Lower leg skin (tissue), 4 donors: ENCODE results near the gene VPS25. TPM values are rescaled to one million over a fixed set of nuclear protein-coding genes. Genes with fewer than 3 reads are reported as not detected.

Source experiments
- DNase-seq, 2 donors: peaks; one replicate each; pipeline ENCODE4 v3.0.0-alpha.2; 2019; ENCODE audit warnings: low spot score in 2 of 2
- H3K4me3 ChIP-seq: fragments of 200-600 bp; sonication (generic); 2 replicates; pipeline ENCODE4 v1.5.1; 2017; ENCODE audit warnings: mild to moderate bottlenecking, low read depth; ENCODE audit not compliant: poor library complexity, severe bottlenecking
- POLR2A ChIP-seq, 2 donors: fragments of 450-650 bp; IDR thresholded peaks; one replicate each; pipeline ENCODE4 v1.6.1; 2016 to 2017; ENCODE audit warnings: antibody characterized with exemption in 2 of 2, mild to moderate bottlenecking in 1 of 2, moderate library complexity in 1 of 2
- WGBS, 2 donors: methylation state at CpG; one replicate each; pipeline ENCODE4 v1.1.5; 2018; 5-methylcytosine and 5-hydroxymethylcytosine counted together
- intact Hi-C: fragments of 100-400 bp; cut with DNase I; formaldehyde crosslinking; loops from one replicate; pipeline ENCODE4 v1.15.0; 2023; ENCODE audit warnings: low total_unique reads
- microRNA-seq, 2 donors: library from miRNA; unstranded; fragments of <30 nt; microRNA quantifications; one replicate each; pipeline ENCODE4, GENCODE V29; 2016; ENCODE audit warnings: borderline replicate concordance in 2 of 2, borderline number of aligned reads in 1 of 2
- total RNA-seq, 4 donors: library from RNA; depleted of rRNA; stranded (reverse); fragments of >200 nt; gene quantifications; one replicate each; pipeline ENCODE4 v1.1.0, GENCODE V29; 2016
- TF ChIP-seq, protein P1 (sequence below), 3 donors: fragments of 450-650 bp; IDR thresholded peaks; one replicate each; pipeline ENCODE4 v1.5.1; 2016; ENCODE audit warnings: antibody characterized with exemption in 3 of 3, mild to moderate bottlenecking in 3 of 3, moderate library complexity in 2 of 3

The VPS25 gene
- total RNA-seq, 4 donors from 2014 or later, result 39.2 to 79.8 (median 61.0) TPM

DNA sequence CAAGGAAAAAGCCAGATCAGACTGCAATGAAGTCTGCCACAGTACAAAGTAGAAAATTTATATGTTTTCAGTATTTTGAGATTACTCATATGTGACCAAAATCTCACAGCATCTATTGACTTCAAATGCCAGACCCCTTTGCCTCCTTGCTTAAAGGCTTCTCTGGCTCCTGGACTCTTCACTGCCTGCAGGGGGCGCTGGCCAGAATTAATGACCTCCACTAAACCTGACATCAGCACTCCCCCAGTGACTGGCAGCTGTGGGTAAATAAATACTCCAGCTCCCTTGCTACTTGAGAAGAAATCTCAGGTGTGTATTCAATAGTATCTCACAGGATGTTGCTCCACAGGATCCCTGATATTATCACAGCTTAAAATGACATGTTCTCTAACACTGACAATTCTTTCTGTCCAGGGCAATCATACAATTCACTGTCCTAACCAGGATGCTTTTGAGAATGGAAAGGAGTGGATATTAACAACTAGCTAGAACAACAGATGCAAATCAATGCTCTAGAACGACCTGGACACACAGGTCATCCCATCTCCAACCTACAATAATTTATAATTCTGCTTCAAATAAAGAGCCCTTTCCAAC lies 46.8 kb downstream of the VPS25 start:
- 19 to 24% methylated on average over 2 of the region's 2 CpGs for WGBS, 2 donors
- DNase-seq, result no peak
- TF ChIP-seq, protein P1, sequence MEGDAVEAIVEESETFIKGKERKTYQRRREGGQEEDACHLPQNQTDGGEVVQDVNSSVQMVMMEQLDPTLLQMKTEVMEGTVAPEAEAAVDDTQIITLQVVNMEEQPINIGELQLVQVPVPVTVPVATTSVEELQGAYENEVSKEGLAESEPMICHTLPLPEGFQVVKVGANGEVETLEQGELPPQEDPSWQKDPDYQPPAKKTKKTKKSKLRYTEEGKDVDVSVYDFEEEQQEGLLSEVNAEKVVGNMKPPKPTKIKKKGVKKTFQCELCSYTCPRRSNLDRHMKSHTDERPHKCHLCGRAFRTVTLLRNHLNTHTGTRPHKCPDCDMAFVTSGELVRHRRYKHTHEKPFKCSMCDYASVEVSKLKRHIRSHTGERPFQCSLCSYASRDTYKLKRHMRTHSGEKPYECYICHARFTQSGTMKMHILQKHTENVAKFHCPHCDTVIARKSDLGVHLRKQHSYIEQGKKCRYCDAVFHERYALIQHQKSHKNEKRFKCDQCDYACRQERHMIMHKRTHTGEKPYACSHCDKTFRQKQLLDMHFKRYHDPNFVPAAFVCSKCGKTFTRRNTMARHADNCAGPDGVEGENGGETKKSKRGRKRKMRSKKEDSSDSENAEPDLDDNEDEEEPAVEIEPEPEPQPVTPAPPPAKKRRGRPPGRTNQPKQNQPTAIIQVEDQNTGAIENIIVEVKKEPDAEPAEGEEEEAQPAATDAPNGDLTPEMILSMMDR (IDR thresholded peaks at IDR 0.05), result no peak
- TF ChIP-seq POLR2A (IDR thresholded peaks at IDR 0.05), result no peak
- intact Hi-C loops, result loop anchor here (5.0 to 10.0 kb wide), 2 partner anchors 95 to 823 kb away; no protein-coding TSS in a partner anchor
- no peak overlapping the region for H3K4me3 ChIP-seq

DNA sequence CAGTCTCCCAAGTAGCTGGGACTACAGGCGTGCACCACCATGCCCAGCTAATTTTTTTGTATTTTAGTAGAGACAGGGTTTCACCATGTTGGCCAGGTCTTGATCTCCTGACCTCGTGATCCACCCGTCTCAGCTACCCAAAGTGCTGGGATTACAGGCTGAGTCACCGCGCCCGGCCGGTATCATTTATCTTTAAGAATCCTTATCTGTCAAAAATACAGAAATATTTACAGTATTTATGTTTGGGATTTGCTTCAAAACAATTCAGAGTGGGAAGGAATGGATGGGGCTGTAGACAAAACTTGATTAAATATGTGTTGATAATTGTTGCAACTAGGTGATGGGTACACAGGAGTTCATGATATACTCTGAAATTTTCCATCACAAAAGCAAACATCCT lies 47.9 kb downstream of the VPS25 start:
- no peak for DNase-seq
- intact Hi-C loops, result loop anchor here (10.0 kb wide), 1 partner anchor 96 kb away; no protein-coding TSS in a partner anchor
- TF ChIP-seq, protein P1 (IDR thresholded peaks at IDR 0.05), result no peak
- TF ChIP-seq POLR2A (IDR thresholded peaks at IDR 0.05), result no peak
- no peak overlapping the region for H3K4me3 ChIP-seq
- WGBS, 2 donors, result 90 to 95% methylated on average over 7 of the region's 7 CpGs

DNA sequence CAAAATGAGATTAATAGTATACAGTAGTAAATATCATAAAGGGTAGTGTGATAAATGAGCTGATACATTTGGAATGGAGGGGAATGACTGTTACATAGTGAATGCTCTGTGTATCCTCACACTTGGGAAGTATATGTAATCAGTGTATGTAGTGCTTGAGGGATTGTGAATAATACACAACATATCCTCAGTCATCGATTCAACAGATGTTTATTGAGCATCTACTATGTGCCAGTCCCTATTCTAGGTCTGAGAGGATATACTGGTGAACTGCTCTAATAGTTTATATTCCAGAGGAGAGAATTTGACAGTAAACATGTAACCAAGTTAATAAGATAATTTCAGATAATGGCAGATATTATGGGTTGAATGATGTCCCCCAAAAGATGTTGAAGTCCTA lies 54.2 kb downstream of the VPS25 start:
- DNase-seq, result no peak
- TF ChIP-seq, protein P1 (IDR thresholded peaks at IDR 0.05), result no peak
- no peak for TF ChIP-seq POLR2A (IDR thresholded peaks at IDR 0.05)
- 88 to 90% methylated on average over 1 of the region's 1 CpG for WGBS, 2 donors
- no peak overlapping the region for H3K4me3 ChIP-seq
- intact Hi-C loops, result loop anchor here (10.0 kb wide), 1 partner anchor 103 kb away; no protein-coding TSS in a partner anchor

Small RNA genes lying within 50 kb of the gene (microRNA-seq; reads per million reads assigned to microRNA genes)
- gene MIR6781, result 0 reads per million in 2 donors

Other genes with a start within 250 kb of the VPS25 start
- 10 to 100 TPM; 32.9 to 50.5 (median 36.7) TPM for gene NAGLU, start 237.2 kb upstream of the VPS25 start, total RNA-seq
- gene HSD17B1, start 220.5 kb upstream of the VPS25 start, total RNA-seq, result 1 to 10 TPM; 2.3 to 6.6 (median 4.6) TPM
- gene COASY, start 211.3 kb upstream of the VPS25 start, total RNA-seq, result 10 to 100 TPM; 32.4 to 49.5 (median 41.7) TPM
- 10 to 100 TPM; 37.8 to 43.2 (median 39.3) TPM for gene MLX, start 206.3 kb upstream of the VPS25 start, total RNA-seq
- 1 to 10 TPM in 2 of 4 donors, under 1 TPM in 2; 0.67 to 3.6 (median 1.8) TPM for gene PSMC3IP, start 195.7 kb upstream of the VPS25 start, total RNA-seq
- gene RETREG3, start 164.1 kb upstream of the VPS25 start, total RNA-seq, result 100 to 1,000 TPM in 1 of 4 donors, 10 to 100 TPM in 3; 69.4 to 106 (median 84.3) TPM
- 10 to 100 TPM; 54.4 to 61.1 (median 56.7) TPM for gene TUBG1, start 163.8 kb upstream of the VPS25 start, total RNA-seq
- 10 to 100 TPM; 10.6 to 19.3 (median 13.7) TPM for gene TUBG2, start 114.2 kb upstream of the VPS25 start, total RNA-seq
- 10 to 100 TPM; 36.1 to 66.6 (median 44.0) TPM for gene PLEKHH3, start 96.5 kb upstream of the VPS25 start, total RNA-seq
- 1 to 10 TPM in 2 of 4 donors, not detected in 2; 1.4 to 1.6 TPM for gene CCR10, start 91.6 kb upstream of the VPS25 start, total RNA-seq
- gene CNTNAP1, start 90.9 kb upstream of the VPS25 start, total RNA-seq, result 1 to 10 TPM in 1 of 4 donors, under 1 TPM in 3; 0.13 to 1.5 (median 0.65) TPM
- gene EZH1, start 28.4 kb upstream of the VPS25 start, total RNA-seq, result 10 to 100 TPM; 32.7 to 71.9 (median 43.9) TPM
- gene RAMP2, start 12.2 kb upstream of the VPS25 start, total RNA-seq, result 10 to 100 TPM in 3 of 4 donors, 1 to 10 TPM in 1; 9.6 to 34.2 (median 12.0) TPM
- 1 to 10 TPM in 1 of 4 donors, under 1 TPM in 1, not detected in 2; 0.62 to 1.0 TPM for gene WNK4, start 7.2 kb downstream of the VPS25 start, total RNA-seq
- 10 to 100 TPM; 40.7 to 64.0 (median 61.1) TPM for gene COA3, start 25.3 kb downstream of the VPS25 start, total RNA-seq
- gene CNTD1, start 25.4 kb downstream of the VPS25 start, total RNA-seq, result 1 to 10 TPM in 1 of 4 donors, under 1 TPM in 1, not detected in 2; 0.17 to 1.4 TPM
- 100 to 1,000 TPM in 2 of 4 donors, 10 to 100 TPM in 2; 70.7 to 113 (median 93.0) TPM for gene BECN1, start 50.8 kb downstream of the VPS25 start, total RNA-seq
- 10 to 100 TPM; 56.2 to 82.0 (median 75.1) TPM for gene PSME3, start 59.9 kb downstream of the VPS25 start, total RNA-seq
- 1 to 10 TPM in 3 of 4 donors, under 1 TPM in 1; 0.52 to 2.4 (median 1.2) TPM for gene AOC2, start 71.1 kb downstream of the VPS25 start, total RNA-seq
- 10 to 100 TPM in 1 of 4 donors, 1 to 10 TPM in 3; 4.7 to 11.2 (median 8.1) TPM for gene AOC3, start 77.8 kb downstream of the VPS25 start, total RNA-seq
- gene G6PC1, start 127.3 kb downstream of the VPS25 start, total RNA-seq, result not detected
- gene AARSD1, start 191.0 kb downstream of the VPS25 start, total RNA-seq, result 10 to 100 TPM; 10.3 to 21.7 (median 17.2) TPM
- 1 to 10 TPM in 1 of 4 donors, under 1 TPM in 1, not detected in 2; 0.19 to 1.8 TPM for gene PTGES3L, start 206.6 kb downstream of the VPS25 start, total RNA-seq
- 10 to 100 TPM; 12.6 to 16.0 (median 13.0) TPM for gene RUNDC1, start 207.1 kb downstream of the VPS25 start, total RNA-seq
- 1,000 to 10,000 TPM; 1,091 to 1,783 (median 1,434) TPM for gene RPL27, start 225.0 kb downstream of the VPS25 start, total RNA-seq
- 10 to 100 TPM in 3 of 4 donors, 1 to 10 TPM in 1; 7.6 to 18.5 (median 16.9) TPM for gene IFI35, start 233.3 kb downstream of the VPS25 start, total RNA-seq
- 100 to 1,000 TPM; 209 to 329 (median 254) TPM for gene VAT1, start 248.9 kb downstream of the VPS25 start, total RNA-seq